ENCODE data around the gene NANOG. TPM values are rescaled to one million over a fixed set of nuclear protein-coding genes. Genes with fewer than 3 reads are reported as not detected.
"Not testable (repeated sequence)": the region's sequence is repeated elsewhere in the genome, so short reads cannot be mapped to it uniquely, and the experiment has no call there.

The NANOG gene
- total and polyA plus RNA-seq, 2 donors (not counting 1 experiment from before 2014, with no cell fraction given), result not detected

GRCh38 chr12:7788294-7788660 is 925 bp upstream of the NANOG start:
- Mint-ChIP-seq H3K4me1 (no peaks in the 10 kb centered on the region), H3K27me3 (peaks cover 12% of the 10 kb centered on the region), H3K9me3 (ENCODE audit: insufficient read depth) (no peaks in the 10 kb centered on the region), H3K4me3 (no peak overlapping the region), H3K27ac (no peak overlapping the region)
- no peak overlapping the region for H3K4me2 ChIP-seq (replicated peaks; ENCODE audit: low read depth, low read length, poor library complexity, severe bottlenecking)
- no peak overlapping the region for H3K4me3 ChIP-seq (ENCODE audit: control extremely low read depth in 1 of 5, extremely low read depth in 1 of 5, insufficient read depth in 1 of 5, low read depth in 2 of 5, low read length in 4 of 5)
- H3K36me3 ChIP-seq (replicated peaks in 1 of 2; ENCODE audit: control extremely low read depth in 1 of 2, control insufficient read depth in 1 of 2, extremely low read depth in 1 of 2, insufficient read depth in 2 of 2, low read length in 1 of 2), result no peaks in the 10 kb centered on the region
- no CpG with 5 or more reads among the region's 4 CpGs for WGBS (ENCODE audit: insufficient coverage)
- no peaks in the 10 kb centered on the region for H3K9me3 ChIP-seq (ENCODE audit: control extremely low read depth in 1 of 3, control insufficient read depth in 2 of 3, insufficient read depth in 1 of 3, low read length in 2 of 3)
- no peak overlapping the region for H3K27ac ChIP-seq (ENCODE audit: low read length in 2 of 2)
- H3K79me2 ChIP-seq (ENCODE audit: control insufficient read depth, insufficient read depth, low read length), result no peaks in the 10 kb centered on the region
- H3K9ac ChIP-seq (ENCODE audit: low read length), result no peak overlapping the region
- ATAC-seq (ENCODE audit: low read depth) (no peak), DNase-seq (no peak)
- ChIA-PET CTCF (interaction anchor here (2.1 kb wide), 1 partner anchor 18 kb away, joined by 4 read pairs; no protein-coding TSS in a partner anchor), POLR2A (no interaction called here)
- TF ChIP-seq EZH2 (IDR thresholded peaks at IDR 0.05; ENCODE audit: borderline replicate concordance, insufficient read depth, low read depth, low read length, poor library complexity, severe bottlenecking) (no peak), CTCF (IDR thresholded peaks at IDR 0.05) (no peak)
- H2AFZ ChIP-seq (ENCODE audit: insufficient read depth, low read depth, low read length, poor library complexity, severe bottlenecking), result no peak overlapping the region
- no peaks in the 10 kb centered on the region for H3K4me1 ChIP-seq (ENCODE audit: control insufficient read depth in 2 of 2, insufficient read depth in 2 of 2, low read length in 2 of 2)
- intact Hi-C loops (cut with micrococcal nuclease), result no loop called here
- no peaks in the 10 kb centered on the region for H3K27me3 ChIP-seq (replicated peaks in 1 of 4; ENCODE audit: control extremely low read depth in 1 of 4, control insufficient read depth in 3 of 4, insufficient read depth in 4 of 4, low read length in 3 of 4)
- no peaks in the 10 kb centered on the region for H4K20me1 ChIP-seq (ENCODE audit: control insufficient read depth, insufficient read depth, low read length, poor library complexity, severe bottlenecking)

GRCh38 chr12:7793211-7793610 is 4.0 kb downstream of the NANOG start:
- Histone ChIP-seq H4K20me1 (ENCODE audit: control insufficient read depth, insufficient read depth, low read length, poor library complexity, severe bottlenecking) (no peaks in the 10 kb centered on the region), H3K9me3 (ENCODE audit: control extremely low read depth in 1 of 3, control insufficient read depth in 2 of 3, insufficient read depth in 1 of 3, low read length in 2 of 3) (no peaks in the 10 kb centered on the region), H3K9ac (ENCODE audit: low read length) (no peak overlapping the region), H2AFZ (ENCODE audit: insufficient read depth, low read depth, low read length, poor library complexity, severe bottlenecking) (no peak overlapping the region), H3K79me2 (ENCODE audit: control insufficient read depth, insufficient read depth, low read length) (no peaks in the 10 kb centered on the region), H3K4me1 (ENCODE audit: control insufficient read depth in 2 of 2, insufficient read depth in 2 of 2, low read length in 2 of 2) (no peaks in the 10 kb centered on the region), H3K36me3 (replicated peaks in 1 of 2; ENCODE audit: control extremely low read depth in 1 of 2, control insufficient read depth in 1 of 2, extremely low read depth in 1 of 2, insufficient read depth in 2 of 2, low read length in 1 of 2) (no peaks in the 10 kb centered on the region), H3K27ac (ENCODE audit: low read length in 2 of 2) (no peak overlapping the region), H3K4me2 (replicated peaks; ENCODE audit: low read depth, low read length, poor library complexity, severe bottlenecking) (no peak overlapping the region), H3K27me3 (replicated peaks in 1 of 4; ENCODE audit: control extremely low read depth in 1 of 4, control insufficient read depth in 3 of 4, insufficient read depth in 4 of 4, low read length in 3 of 4) (no peaks in the 10 kb centered on the region), H3K4me3 (ENCODE audit: control extremely low read depth in 1 of 5, extremely low read depth in 1 of 5, insufficient read depth in 1 of 5, low read depth in 2 of 5, low read length in 4 of 5) (no peak overlapping the region)
- POLR2A ChIA-PET, result no interaction called here
- no CpG with 5 or more reads among the region's 3 CpGs for WGBS (ENCODE audit: insufficient coverage)
- H3K9me3 Mint-ChIP-seq (ENCODE audit: insufficient read depth), result no peaks in the 10 kb centered on the region
- H3K27me3 Mint-ChIP-seq, result peaks cover 8% of the 10 kb centered on the region
- DNase-seq (no peak), ATAC-seq (ENCODE audit: low read depth) (no peak)
- intact Hi-C loops (cut with micrococcal nuclease), result no loop called here
- no peak overlapping the region for H3K27ac Mint-ChIP-seq
- TF ChIP-seq EZH2 (IDR thresholded peaks at IDR 0.05; ENCODE audit: borderline replicate concordance, insufficient read depth, low read depth, low read length, poor library complexity, severe bottlenecking), result no peak
- no peak for TF ChIP-seq CTCF (IDR thresholded peaks at IDR 0.05)
- CTCF ChIA-PET, result no interaction called here
- no peak overlapping the region for H3K4me3 Mint-ChIP-seq
- no peaks in the 10 kb centered on the region for H3K4me1 Mint-ChIP-seq

- 91% methylated on average over 4 of the region's 7 CpGs for WGBS (ENCODE audit: insufficient coverage)
- ATAC-seq (ENCODE audit: low read depth), result not testable (repeated sequence)
Observed at GRCh38 chr12:7797269-7797668, 8.1 kb downstream of the NANOG start.

More at GRCh38 chr12:7797269-7797668, 8.1 kb downstream of the NANOG start:
- H3K4me1 Mint-ChIP-seq; H3K27me3 ChIP-seq (replicated peaks in 1 of 4; ENCODE audit: control extremely low read depth in 1 of 4, control insufficient read depth in 3 of 4, insufficient read depth in 4 of 4, low read length in 3 of 4); H3K4me1 ChIP-seq (ENCODE audit: control insufficient read depth in 2 of 2, insufficient read depth in 2 of 2, low read length in 2 of 2); H3K27me3 Mint-ChIP-seq; H3K27ac Mint-ChIP-seq; H3K27ac ChIP-seq (ENCODE audit: low read length in 2 of 2); intact Hi-C loops (cut with micrococcal nuclease); H3K36me3 ChIP-seq (replicated peaks in 1 of 2; ENCODE audit: control extremely low read depth in 1 of 2, control insufficient read depth in 1 of 2, extremely low read depth in 1 of 2, insufficient read depth in 2 of 2, low read length in 1 of 2); DNase-seq; H3K4me3 ChIP-seq (ENCODE audit: control extremely low read depth in 1 of 5, extremely low read depth in 1 of 5, insufficient read depth in 1 of 5, low read depth in 2 of 5, low read length in 4 of 5); H2AFZ ChIP-seq (ENCODE audit: insufficient read depth, low read depth, low read length, poor library complexity, severe bottlenecking); H4K20me1 ChIP-seq (ENCODE audit: control insufficient read depth, insufficient read depth, low read length, poor library complexity, severe bottlenecking); H3K4me2 ChIP-seq (replicated peaks; ENCODE audit: low read depth, low read length, poor library complexity, severe bottlenecking); H3K4me3 Mint-ChIP-seq; H3K9me3 Mint-ChIP-seq (ENCODE audit: insufficient read depth); H3K79me2 ChIP-seq (ENCODE audit: control insufficient read depth, insufficient read depth, low read length); H3K9me3 ChIP-seq (ENCODE audit: control extremely low read depth in 1 of 3, control insufficient read depth in 2 of 3, insufficient read depth in 1 of 3, low read length in 2 of 3); H3K9ac ChIP-seq (ENCODE audit: low read length): not testable (repeated sequence)
- ChIA-PET POLR2A (interaction anchor here (0.7 kb wide), 1 partner anchor 407 kb away, joined by 6 read pairs; no protein-coding TSS in a partner anchor), CTCF (interaction anchor here (1.4 to 1.8 kb wide), 2 partner anchors 10 to 11 kb away, joined by 4 read pairs; no protein-coding TSS in a partner anchor)

Data from B cell (primary cell).